OCI-LY1 (cell line): ENCODE data around the gene CMTM8.

Experiments
- EZH2 ChIP-seq: fragments of 200-600 bp; sonication (generic), shearing (Covaris generic); IDR thresholded peaks from 2 replicates; pipeline ENCODE4 v1.8.0; 2017; ENCODE audit warnings: borderline replicate concordance, mixed run types, mild to moderate bottlenecking, antibody characterized with exemption, low read length, moderate library complexity, mixed read lengths
- TF ChIP-seq, protein P1 (sequence below): fragments of 200-600 bp; sonication (generic), shearing (Covaris generic); IDR thresholded peaks from 2 replicates; pipeline ENCODE4 v1.5.1; 2017; ENCODE audit warnings: mild to moderate bottlenecking, antibody characterized with exemption, low read length, moderate library complexity, mixed read lengths

DNA sequence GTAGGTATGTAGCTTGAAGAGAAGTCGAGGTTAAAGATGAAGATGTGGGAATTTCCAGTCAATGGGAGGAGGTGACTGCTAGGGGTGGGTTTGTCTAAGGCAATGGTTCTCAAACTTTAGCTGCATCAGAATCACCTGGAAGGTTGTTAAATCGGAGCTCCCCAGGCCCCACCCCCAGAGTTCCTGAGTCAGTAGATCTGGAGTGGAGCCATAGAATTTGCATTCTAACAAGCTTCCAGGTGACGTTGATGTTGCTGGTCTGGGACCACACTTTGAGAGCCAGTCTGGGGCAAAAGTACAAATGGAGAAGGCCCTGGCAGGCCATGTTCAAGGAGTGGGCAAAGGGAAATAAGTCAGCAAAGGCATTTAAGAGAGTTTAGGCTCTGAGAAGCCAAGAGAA is 69.1 kb downstream of the CMTM8 start:
- TF ChIP-seq EZH2 = no peak
- TF ChIP-seq, protein P1, sequence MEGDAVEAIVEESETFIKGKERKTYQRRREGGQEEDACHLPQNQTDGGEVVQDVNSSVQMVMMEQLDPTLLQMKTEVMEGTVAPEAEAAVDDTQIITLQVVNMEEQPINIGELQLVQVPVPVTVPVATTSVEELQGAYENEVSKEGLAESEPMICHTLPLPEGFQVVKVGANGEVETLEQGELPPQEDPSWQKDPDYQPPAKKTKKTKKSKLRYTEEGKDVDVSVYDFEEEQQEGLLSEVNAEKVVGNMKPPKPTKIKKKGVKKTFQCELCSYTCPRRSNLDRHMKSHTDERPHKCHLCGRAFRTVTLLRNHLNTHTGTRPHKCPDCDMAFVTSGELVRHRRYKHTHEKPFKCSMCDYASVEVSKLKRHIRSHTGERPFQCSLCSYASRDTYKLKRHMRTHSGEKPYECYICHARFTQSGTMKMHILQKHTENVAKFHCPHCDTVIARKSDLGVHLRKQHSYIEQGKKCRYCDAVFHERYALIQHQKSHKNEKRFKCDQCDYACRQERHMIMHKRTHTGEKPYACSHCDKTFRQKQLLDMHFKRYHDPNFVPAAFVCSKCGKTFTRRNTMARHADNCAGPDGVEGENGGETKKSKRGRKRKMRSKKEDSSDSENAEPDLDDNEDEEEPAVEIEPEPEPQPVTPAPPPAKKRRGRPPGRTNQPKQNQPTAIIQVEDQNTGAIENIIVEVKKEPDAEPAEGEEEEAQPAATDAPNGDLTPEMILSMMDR = no peak
